Measurements from ENCODE around the gene GLIPR1L2.

Gene GLIPR1L2

DNA sequence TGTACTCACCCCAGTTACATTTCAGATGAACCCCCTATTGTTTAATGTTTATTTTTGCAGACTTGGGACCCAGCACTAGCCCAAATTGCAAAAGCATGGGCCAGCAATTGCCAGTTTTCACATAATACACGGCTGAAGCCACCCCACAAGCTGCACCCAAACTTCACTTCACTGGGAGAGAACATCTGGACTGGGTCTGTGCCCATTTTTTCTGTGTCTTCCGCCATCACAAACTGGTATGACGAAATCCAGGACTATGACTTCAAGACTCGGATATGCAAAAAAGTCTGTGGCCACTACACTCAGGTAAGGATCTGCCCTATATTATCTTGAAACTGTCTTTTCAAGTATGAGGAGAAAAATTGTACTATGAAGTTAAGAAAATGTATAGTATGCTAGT is 90.9 kb downstream of the GLIPR1L2 start:
- Histone ChIP-seq H3K27me3 (ENCODE audit: control insufficient read depth in 1 of 2, insufficient read depth in 2 of 2, low read length in 2 of 2) (no peaks in the 10 kb centered on the region), H3K4me1 (ENCODE audit: control insufficient read depth in 1 of 2, insufficient read depth in 2 of 2, low read length in 2 of 2) (peaks cover 0 to 6% of the 10 kb centered on the region in 2 donors), H3K9me3 (ENCODE audit: control insufficient read depth in 1 of 2, low read length in 2 of 2) (no peaks in the 10 kb centered on the region), H3K4me3 (ENCODE audit: low read depth in 1 of 2, low read length in 2 of 2) (peak overlapping the region; percentile 67 to 68), H3K36me3 (ENCODE audit: control insufficient read depth in 1 of 2, insufficient read depth in 2 of 2, low read length in 2 of 2) (no peaks in the 10 kb centered on the region), H3K9ac (ENCODE audit: low read depth in 1 of 2, low read length in 2 of 2) (peak overlapping the region; percentile 39 to 60), H3K27ac (ENCODE audit: low read depth, low read length) (peak overlapping the region; percentile 55)

All from duodenal mucosa (tissue), 2 donors.